ENCODE data around the gene SP3.

DNA sequence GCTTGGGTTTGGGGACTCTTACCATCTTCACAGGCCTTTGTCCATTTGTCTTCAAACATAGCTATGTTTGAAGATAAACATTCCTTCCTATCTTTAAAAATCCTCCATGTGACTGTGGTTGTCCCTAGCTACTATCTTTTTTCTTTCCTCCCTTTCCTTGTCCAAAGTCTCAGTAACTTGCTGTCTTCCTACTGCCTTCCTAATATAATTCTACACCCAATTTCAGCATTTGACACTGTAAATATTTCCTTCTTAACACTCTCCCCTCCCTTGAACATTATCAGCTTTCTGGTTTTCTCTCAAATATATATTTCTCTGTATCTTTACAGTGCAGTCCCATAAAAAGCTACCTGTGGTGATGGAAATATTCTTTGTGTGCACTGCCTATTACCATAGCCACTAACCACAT is 5.3 kb upstream of the SP3 start:
- TF ChIP-seq POLR2A (IDR thresholded peaks at IDR 0.05) (no peak), CTCF (IDR thresholded peaks at IDR 0.05) (no peak), EP300 (IDR thresholded peaks at IDR 0.05; ENCODE audit: low read depth) (no peak), POLR2AphosphoS5 (IDR thresholded peaks at IDR 0.05) (no peak)

All from transverse colon (tissue), 4 donors.